K562 (cell line): Measurements from ENCODE around the gene DCN.

Experiments
- BCL6 ChIP-seq: fragments of 250-450 bp; sonication (Bioruptor Pico); IDR thresholded peaks from 2 replicates; pipeline ENCODE4 v1.4.0; 2020
- BRF1 ChIP-seq: IDR thresholded peaks from 3 replicates; pipeline ENCODE4 v1.6.1; 2011; ENCODE audit warnings: borderline replicate concordance, mild to moderate bottlenecking; ENCODE audit not compliant: insufficient read length; ENCODE audit errors: extremely low read depth
- ZZZ3 ChIP-seq: fragments of 450-650 bp; IDR thresholded peaks from 2 replicates; pipeline ENCODE4 v1.6.1; 2016; ENCODE audit warnings: antibody characterized with exemption, mild to moderate bottlenecking, moderate library complexity
- TF ChIP-seq, protein P1 (sequence below): sonication (generic); formaldehyde crosslinking; IDR thresholded peaks from 2 replicates; pipeline ENCODE4 v1.8.0; 2022; ENCODE audit warnings: missing genetic modification reagents, mild to moderate bottlenecking, borderline replicate concordance

DNA sequence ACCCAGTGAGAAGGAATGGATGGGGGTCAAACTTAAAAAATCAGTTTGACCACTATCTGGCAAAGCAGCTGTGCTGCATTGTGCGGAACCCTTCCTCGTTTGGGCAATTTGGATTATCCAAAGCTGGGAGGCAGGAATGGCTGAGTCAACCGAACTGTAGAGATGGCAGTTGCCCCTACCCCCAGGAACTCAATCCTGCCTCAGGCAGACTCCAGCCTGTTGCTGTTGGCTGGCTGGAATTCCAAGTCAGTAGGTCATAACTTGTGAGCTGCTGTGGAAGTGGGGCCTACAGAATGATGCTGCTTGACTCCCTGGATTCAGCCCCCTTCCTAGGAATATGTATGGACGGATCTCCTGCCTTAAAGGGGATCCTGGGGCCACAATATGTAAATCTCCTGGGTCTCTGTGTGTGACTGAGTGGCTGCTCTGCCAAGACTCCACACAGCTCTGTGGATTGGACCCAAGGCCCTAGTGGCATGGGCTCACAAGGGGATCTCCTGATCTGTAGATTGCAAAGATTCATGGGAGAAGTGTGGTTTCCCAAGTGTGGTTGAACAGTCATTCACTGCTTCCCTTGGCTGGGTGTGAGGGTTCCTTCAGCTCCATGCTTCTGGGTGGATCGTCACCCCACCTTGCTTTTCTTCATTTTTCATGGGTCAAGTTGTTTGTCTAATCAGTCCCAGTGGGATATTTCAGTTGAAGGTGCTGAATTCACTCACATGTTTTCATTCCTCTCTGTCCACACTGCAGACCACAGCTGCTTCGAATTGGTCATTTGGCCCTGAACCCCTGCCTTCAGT is 90.5 kb downstream of the DCN start:
- no peak for TF ChIP-seq BRF1
- TF ChIP-seq ZZZ3: no peak
- TF ChIP-seq, protein P1, sequence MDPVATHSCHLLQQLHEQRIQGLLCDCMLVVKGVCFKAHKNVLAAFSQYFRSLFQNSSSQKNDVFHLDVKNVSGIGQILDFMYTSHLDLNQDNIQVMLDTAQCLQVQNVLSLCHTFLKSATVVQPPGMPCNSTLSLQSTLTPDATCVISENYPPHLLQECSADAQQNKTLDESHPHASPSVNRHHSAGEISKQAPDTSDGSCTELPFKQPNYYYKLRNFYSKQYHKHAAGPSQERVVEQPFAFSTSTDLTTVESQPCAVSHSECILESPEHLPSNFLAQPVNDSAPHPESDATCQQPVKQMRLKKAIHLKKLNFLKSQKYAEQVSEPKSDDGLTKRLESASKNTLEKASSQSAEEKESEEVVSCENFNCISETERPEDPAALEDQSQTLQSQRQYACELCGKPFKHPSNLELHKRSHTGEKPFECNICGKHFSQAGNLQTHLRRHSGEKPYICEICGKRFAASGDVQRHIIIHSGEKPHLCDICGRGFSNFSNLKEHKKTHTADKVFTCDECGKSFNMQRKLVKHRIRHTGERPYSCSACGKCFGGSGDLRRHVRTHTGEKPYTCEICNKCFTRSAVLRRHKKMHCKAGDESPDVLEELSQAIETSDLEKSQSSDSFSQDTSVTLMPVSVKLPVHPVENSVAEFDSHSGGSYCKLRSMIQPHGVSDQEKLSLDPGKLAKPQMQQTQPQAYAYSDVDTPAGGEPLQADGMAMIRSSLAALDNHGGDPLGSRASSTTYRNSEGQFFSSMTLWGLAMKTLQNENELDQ: no peak
- TF ChIP-seq BCL6: no peak
